Small intestine (tissue), 7 donors: ENCODE results near the gene CEP85L. TPM values are rescaled to one million over a fixed set of nuclear protein-coding genes. Genes with fewer than 3 reads are reported as not detected.

Source experiments
- DNase-seq, 2 donors: peaks; one replicate each; pipeline versions ENCODE4 v3.0.0 to v3.0.0-alpha.2; 2013
- FAIRE-seq: peaks from 2 replicates; lab custom pipeline; 2012; peaks lifted over from hg19 to GRCh38; lab: Jason Lieb, UNC
- H3K27ac ChIP-seq, 3 donors: one replicate each; pipeline ENCODE4 v1.5.1; 2013; ENCODE audit warnings: low read length in 2 of 3, mild to moderate bottlenecking in 2 of 3, control low read depth in 1 of 3, inconsistent platforms in 1 of 3, low read depth in 1 of 3, moderate library complexity in 1 of 3
- H3K27me3 ChIP-seq, 3 donors: one replicate each; pipeline ENCODE4 v1.6.1; 2013; ENCODE audit warnings: low read length in 3 of 3, inconsistent platforms in 1 of 3; ENCODE audit not compliant: control insufficient read depth in 3 of 3, insufficient read depth in 3 of 3
- H3K36me3 ChIP-seq, 3 donors: one replicate each; pipeline ENCODE4 v1.6.1; 2013; ENCODE audit warnings: low read length in 3 of 3, inconsistent platforms in 1 of 3, low read depth in 1 of 3, mild to moderate bottlenecking in 1 of 3, moderate library complexity in 1 of 3; ENCODE audit not compliant: control insufficient read depth in 3 of 3, insufficient read depth in 2 of 3
- H3K4me1 ChIP-seq, 3 donors: one replicate each; pipeline ENCODE4 v1.6.1; 2013; ENCODE audit warnings: low read length in 2 of 3, inconsistent platforms in 1 of 3, low read depth in 1 of 3, mild to moderate bottlenecking in 1 of 3, moderate library complexity in 1 of 3; ENCODE audit not compliant: control insufficient read depth in 3 of 3, insufficient read depth in 2 of 3
- H3K4me3 ChIP-seq, 3 donors: one replicate each; pipeline ENCODE4 v1.5.1; 2013; ENCODE audit warnings: low read length in 3 of 3, control low read depth in 1 of 3, inconsistent platforms in 1 of 3, low read depth in 1 of 3, mild to moderate bottlenecking in 1 of 3, moderate library complexity in 1 of 3
- H3K9me3 ChIP-seq, 2 donors: one replicate each; pipeline ENCODE4 v1.6.1; 2013; ENCODE audit warnings: low read depth in 1 of 2, low read length in 1 of 2; ENCODE audit not compliant: control insufficient read depth in 2 of 2, insufficient read depth in 1 of 2
- WGBS, 3 donors: extraction: QIAGEN DNeasy Blood & Tissue Kit; methylation state at CpG; one replicate each; pipeline ENCODE4 v1.1.7; 2013; 5-methylcytosine and 5-hydroxymethylcytosine counted together
- polyA plus RNA-seq, 4 donors: library from polyadenylated mRNA; stranded (reverse) in 3 of 4; unstranded in 1 of 4; fragments of 200-250 nt in 3 of 4; fragments of 120-200 nt in 1 of 4; gene quantifications; one replicate each; pipeline versions ENCODE4 v1.2.1 to v1.2.3, GENCODE V29; 2013
- donor health status: healthy with polysubstance abuse.
- donor health status: control.
- donor health status: control.
- donor health status: Bipolar disorder and iron deficiency.
- donor health status: healthy.

CEP85L gene
- polyA plus RNA-seq, 4 donors, result 0.22 to 2.2 (median 0.66) TPM

GRCh38 chr6:118602300-118602699, 49.1 kb downstream of the CEP85L start:
- no peak for DNase-seq
- H3K27ac ChIP-seq, result no peak overlapping the region
- H3K9me3 ChIP-seq, result peaks cover 0 to 3% of the 10 kb centered on the region in 2 donors
- 90 to 91% (median 90%) methylated on average over 2 of the region's 2 CpGs for WGBS, 3 donors
- FAIRE-seq, result no peak
- H3K27me3 ChIP-seq, result no peaks in the 10 kb centered on the region
- H3K4me1 ChIP-seq, result no peaks in the 10 kb centered on the region
- no peak overlapping the region for H3K4me3 ChIP-seq
- H3K36me3 ChIP-seq, result no peaks in the 10 kb centered on the region

- DNase-seq, result no peak
- H3K4me3 ChIP-seq, result no peak overlapping the region
- H3K27ac ChIP-seq, result no peak overlapping the region
- no peaks in the 10 kb centered on the region for H3K27me3 ChIP-seq
- FAIRE-seq, result no peak
- WGBS, 3 donors, result 78 to 84% (median 83%) methylated on average over 2 of the region's 2 CpGs
- peaks cover 0 to 3% of the 10 kb centered on the region in 2 donors for H3K9me3 ChIP-seq
- H3K36me3 ChIP-seq, result no peaks in the 10 kb centered on the region
- H3K4me1 ChIP-seq, result no peaks in the 10 kb centered on the region
Measured at GRCh38 chr6:118598324-118598723, 53.1 kb downstream of the CEP85L start.

- H3K4me3 ChIP-seq, result no peak overlapping the region
- FAIRE-seq (no peak), DNase-seq (no peak)
- no peak overlapping the region for H3K27ac ChIP-seq
- 66 to 83% (median 74%) methylated on average over 3 of the region's 3 CpGs for WGBS, 3 donors
- H3K36me3 ChIP-seq, result no peaks in the 10 kb centered on the region
- no peaks in the 10 kb centered on the region for H3K9me3 ChIP-seq
- H3K27me3 ChIP-seq, result no peaks in the 10 kb centered on the region
- H3K4me1 ChIP-seq, result no peaks in the 10 kb centered on the region
Measured at GRCh38 chr6:118597636-118598035, 53.8 kb downstream of the CEP85L start.

- Histone ChIP-seq H3K27me3 (no peaks in the 10 kb centered on the region), H3K9me3 (no peaks in the 10 kb centered on the region), H3K36me3 (no peaks in the 10 kb centered on the region), H3K27ac (no peak overlapping the region), H3K4me3 (no peak overlapping the region), H3K4me1 (no peaks in the 10 kb centered on the region)
- WGBS, 3 donors, result 85 to 91% (median 88%) methylated on average over 5 of the region's 5 CpGs
- FAIRE-seq (no peak), DNase-seq (no peak)
Measured at GRCh38 chr6:118596774-118597320, 54.5 kb downstream of the CEP85L start.

- H3K4me1 ChIP-seq, result no peaks in the 10 kb centered on the region
- DNase-seq (no peak), FAIRE-seq (no peak)
- H3K27me3 ChIP-seq, result no peaks in the 10 kb centered on the region
- H3K27ac ChIP-seq, result no peak overlapping the region
- H3K36me3 ChIP-seq, result no peaks in the 10 kb centered on the region
- H3K4me3 ChIP-seq, result no peak overlapping the region
- 90 to 96% (median 93%) methylated on average over 1 of the region's 1 CpG for WGBS, 3 donors
- no peaks in the 10 kb centered on the region for H3K9me3 ChIP-seq
Measured at GRCh38 chr6:118594877-118595276, 56.5 kb downstream of the CEP85L start.

- FAIRE-seq, result no peak
- no peak for DNase-seq
- Histone ChIP-seq H3K4me3 (no peak overlapping the region), H3K36me3 (no peaks in the 10 kb centered on the region), H3K9me3 (no peaks in the 10 kb centered on the region), H3K4me1 (peaks cover 0 to 3% (median 0%) of the 10 kb centered on the region in 3 donors), H3K27ac (no peak overlapping the region), H3K27me3 (no peaks in the 10 kb centered on the region)
- 75 to 80% (median 80%) methylated on average over 3 of the region's 3 CpGs for WGBS, 3 donors
Measured at GRCh38 chr6:118591897-118592296, 59.5 kb downstream of the CEP85L start.

- FAIRE-seq, result no peak
- Histone ChIP-seq H3K4me3 (no peak overlapping the region), H3K4me1 (peaks cover 0 to 5% (median 0%) of the 10 kb centered on the region in 3 donors), H3K27me3 (no peaks in the 10 kb centered on the region), H3K36me3 (no peaks in the 10 kb centered on the region), H3K27ac (no peak overlapping the region), H3K9me3 (no peaks in the 10 kb centered on the region)
- 59 to 76% (median 70%) methylated on average over 6 of the region's 6 CpGs for WGBS, 3 donors
- no peak for DNase-seq
Measured at GRCh38 chr6:118589649-118590365, 61.6 kb downstream of the CEP85L start.

- DNase-seq, result no peak
- WGBS, 3 donors, result 63 to 93% (median 90%) methylated on average over 4 of the region's 4 CpGs
- no peak overlapping the region for H3K4me3 ChIP-seq
- no peaks in the 10 kb centered on the region for H3K9me3 ChIP-seq
- no peaks in the 10 kb centered on the region for H3K36me3 ChIP-seq
- no peak for FAIRE-seq
- H3K27me3 ChIP-seq, result no peaks in the 10 kb centered on the region
- H3K27ac ChIP-seq, result no peak overlapping the region
- H3K4me1 ChIP-seq, result peaks cover 0 to 5% (median 0%) of the 10 kb centered on the region in 3 donors
Measured at GRCh38 chr6:118589186-118589585, 62.2 kb downstream of the CEP85L start.
